HEK293 (cell line): ENCODE results near the gene DCST1.

Experiments
- PRDM10 ChIP-seq: fragments of 450-650 bp; formaldehyde crosslinking; IDR thresholded peaks from 2 replicates; pipeline ENCODE4 v1.5.1; 2016; ENCODE audit warnings: missing biosample characterization, missing genetic modification characterization
- YY1 ChIP-seq: fragments of 450-650 bp; formaldehyde crosslinking; IDR thresholded peaks from 2 replicates; pipeline ENCODE4 v1.5.1; 2018; ENCODE audit warnings: missing biosample characterization, missing genetic modification characterization
- ZNF366 ChIP-seq: fragments of 450-650 bp; formaldehyde crosslinking; conservative IDR thresholded peaks from 2 replicates; pipeline ENCODE4 v1.5.1; 2016; ENCODE audit warnings: missing biosample characterization, missing genetic modification characterization
- ZNF660 ChIP-seq: fragments of 450-650 bp; IDR thresholded peaks from 2 replicates; pipeline ENCODE4 v1.5.1; 2018; ENCODE audit warnings: missing biosample characterization, mild to moderate bottlenecking, missing genetic modification characterization
- ZNF768 ChIP-seq: fragments of 450-650 bp; formaldehyde crosslinking; IDR thresholded peaks from 2 replicates; pipeline ENCODE4 v1.5.1; 2018; ENCODE audit warnings: missing biosample characterization, mild to moderate bottlenecking, missing genetic modification characterization
- ZNF777 ChIP-seq: fragments of 450-650 bp; formaldehyde crosslinking; IDR thresholded peaks from 2 replicates; pipeline ENCODE4 v1.5.1; 2017; ENCODE audit warnings: missing biosample characterization, missing genetic modification characterization, borderline replicate concordance
- TF ChIP-seq, protein P1 (sequence below): fragments of 450-650 bp; formaldehyde crosslinking; IDR thresholded peaks from 2 replicates; pipeline ENCODE4 v1.5.1; 2016; ENCODE audit warnings: missing biosample characterization, missing genetic modification characterization
- TF ChIP-seq, protein P2 (sequence below): fragments of 450-650 bp; formaldehyde crosslinking; IDR thresholded peaks from 2 replicates; pipeline ENCODE4 v1.5.1; 2016; ENCODE audit warnings: missing biosample characterization, missing genetic modification characterization

DNA sequence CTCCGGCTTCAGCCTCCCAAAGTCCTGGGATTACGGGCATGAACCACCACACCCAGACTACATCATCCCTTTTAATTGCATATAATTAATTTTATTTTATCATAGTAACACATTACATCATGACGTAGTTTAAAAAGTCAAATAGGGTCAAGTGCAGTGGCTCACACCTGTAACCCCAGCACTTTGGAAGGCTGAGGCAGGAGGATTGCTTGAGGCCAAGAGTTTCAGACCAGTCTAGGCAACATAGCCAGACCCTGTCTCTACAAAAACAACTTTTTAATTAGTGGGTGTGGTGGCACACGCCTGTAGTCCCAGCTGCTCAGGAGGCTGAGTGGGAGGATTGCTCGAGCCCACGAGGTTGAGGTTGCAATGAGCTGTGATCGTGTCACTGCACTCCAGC lies 65.7 kb downstream of the DCST1 start:
- TF ChIP-seq PRDM10 (tag by site-specific recombination) = no peak
- no peak for TF ChIP-seq ZNF660 (tag by site-specific recombination)
- TF ChIP-seq, protein P1, sequence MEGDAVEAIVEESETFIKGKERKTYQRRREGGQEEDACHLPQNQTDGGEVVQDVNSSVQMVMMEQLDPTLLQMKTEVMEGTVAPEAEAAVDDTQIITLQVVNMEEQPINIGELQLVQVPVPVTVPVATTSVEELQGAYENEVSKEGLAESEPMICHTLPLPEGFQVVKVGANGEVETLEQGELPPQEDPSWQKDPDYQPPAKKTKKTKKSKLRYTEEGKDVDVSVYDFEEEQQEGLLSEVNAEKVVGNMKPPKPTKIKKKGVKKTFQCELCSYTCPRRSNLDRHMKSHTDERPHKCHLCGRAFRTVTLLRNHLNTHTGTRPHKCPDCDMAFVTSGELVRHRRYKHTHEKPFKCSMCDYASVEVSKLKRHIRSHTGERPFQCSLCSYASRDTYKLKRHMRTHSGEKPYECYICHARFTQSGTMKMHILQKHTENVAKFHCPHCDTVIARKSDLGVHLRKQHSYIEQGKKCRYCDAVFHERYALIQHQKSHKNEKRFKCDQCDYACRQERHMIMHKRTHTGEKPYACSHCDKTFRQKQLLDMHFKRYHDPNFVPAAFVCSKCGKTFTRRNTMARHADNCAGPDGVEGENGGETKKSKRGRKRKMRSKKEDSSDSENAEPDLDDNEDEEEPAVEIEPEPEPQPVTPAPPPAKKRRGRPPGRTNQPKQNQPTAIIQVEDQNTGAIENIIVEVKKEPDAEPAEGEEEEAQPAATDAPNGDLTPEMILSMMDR (tag by site-specific recombination) = no peak
- TF ChIP-seq ZNF777 = no peak
- no peak for TF ChIP-seq ZNF768 (tag by site-specific recombination)
- TF ChIP-seq, protein P2, sequence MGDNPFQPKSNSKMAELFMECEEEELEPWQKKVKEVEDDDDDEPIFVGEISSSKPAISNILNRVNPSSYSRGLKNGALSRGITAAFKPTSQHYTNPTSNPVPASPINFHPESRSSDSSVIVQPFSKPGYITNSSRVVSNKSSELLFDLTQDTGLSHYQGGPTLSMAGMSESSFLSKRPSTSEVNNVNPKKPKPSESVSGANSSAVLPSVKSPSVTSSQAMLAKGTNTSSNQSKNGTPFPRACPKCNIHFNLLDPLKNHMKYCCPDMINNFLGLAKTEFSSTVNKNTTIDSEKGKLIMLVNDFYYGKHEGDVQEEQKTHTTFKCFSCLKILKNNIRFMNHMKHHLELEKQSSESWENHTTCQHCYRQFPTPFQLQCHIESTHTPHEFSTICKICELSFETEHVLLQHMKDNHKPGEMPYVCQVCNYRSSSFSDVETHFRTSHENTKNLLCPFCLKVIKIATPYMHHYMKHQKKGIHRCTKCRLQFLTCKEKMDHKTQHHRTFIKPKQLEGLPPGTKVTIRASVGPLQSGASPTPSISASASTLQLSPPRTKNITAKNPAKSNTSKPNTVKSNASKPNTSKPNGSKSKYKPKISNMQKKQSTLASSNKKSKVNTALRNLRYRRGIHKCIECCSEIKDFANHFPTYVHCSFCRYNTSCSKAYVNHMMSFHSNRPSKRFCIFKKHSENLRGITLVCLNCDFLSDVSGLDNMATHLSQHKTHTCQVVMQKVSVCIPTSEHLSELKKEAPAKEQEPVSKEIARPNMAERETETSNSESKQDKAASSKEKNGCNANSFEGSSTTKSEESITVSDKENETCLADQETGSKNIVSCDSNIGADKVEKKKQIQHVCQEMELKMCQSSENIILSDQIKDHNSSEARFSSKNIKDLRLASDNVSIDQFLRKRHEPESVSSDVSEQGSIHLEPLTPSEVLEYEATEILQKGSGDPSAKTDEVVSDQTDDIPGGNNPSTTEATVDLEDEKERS (tag by site-specific recombination) = no peak
- TF ChIP-seq ZNF366 = no peak
- TF ChIP-seq YY1 (tag by site-specific recombination) = no peak
